AG04449 (cell line): ENCODE measurements around the gene CDC5L.

Experiments used
- CTCF ChIA-PET: fragments of 350-600 bp; formaldehyde crosslinking; extraction: SDS; loops from one replicate; lab custom pipeline; 2021; ENCODE audit warnings: antibody characterized with exemption; lab: Yijun Ruan, JAX
- POLR2A ChIA-PET: fragments of 400-600, 350-600 bp; formaldehyde crosslinking; extraction: SDS; loops from one replicate; lab custom pipeline; 2020; ENCODE audit warnings: antibody characterized with exemption, inconsistent platforms; lab: Yijun Ruan, JAX
- DNase-seq: peaks from one replicate; pipeline ENCODE4 v3.0.0-alpha.2; 2010; ENCODE audit warnings: low read depth, low spot score
- H3K4me3 ChIP-seq: 2 replicates; pipeline ENCODE4 v1.5.1; 2011; ENCODE audit warnings: low read depth, mild to moderate bottlenecking, control low read depth, low read length
- CTCF ChIP-seq: IDR thresholded peaks from one replicate; pipeline ENCODE4 v1.5.1; 2011; ENCODE audit warnings: mild to moderate bottlenecking, moderate library complexity, low read length, control low read depth, inconsistent platforms; ENCODE audit not compliant: insufficient read depth; ENCODE audit errors: missing control alignments

Gene CDC5L

DNA sequence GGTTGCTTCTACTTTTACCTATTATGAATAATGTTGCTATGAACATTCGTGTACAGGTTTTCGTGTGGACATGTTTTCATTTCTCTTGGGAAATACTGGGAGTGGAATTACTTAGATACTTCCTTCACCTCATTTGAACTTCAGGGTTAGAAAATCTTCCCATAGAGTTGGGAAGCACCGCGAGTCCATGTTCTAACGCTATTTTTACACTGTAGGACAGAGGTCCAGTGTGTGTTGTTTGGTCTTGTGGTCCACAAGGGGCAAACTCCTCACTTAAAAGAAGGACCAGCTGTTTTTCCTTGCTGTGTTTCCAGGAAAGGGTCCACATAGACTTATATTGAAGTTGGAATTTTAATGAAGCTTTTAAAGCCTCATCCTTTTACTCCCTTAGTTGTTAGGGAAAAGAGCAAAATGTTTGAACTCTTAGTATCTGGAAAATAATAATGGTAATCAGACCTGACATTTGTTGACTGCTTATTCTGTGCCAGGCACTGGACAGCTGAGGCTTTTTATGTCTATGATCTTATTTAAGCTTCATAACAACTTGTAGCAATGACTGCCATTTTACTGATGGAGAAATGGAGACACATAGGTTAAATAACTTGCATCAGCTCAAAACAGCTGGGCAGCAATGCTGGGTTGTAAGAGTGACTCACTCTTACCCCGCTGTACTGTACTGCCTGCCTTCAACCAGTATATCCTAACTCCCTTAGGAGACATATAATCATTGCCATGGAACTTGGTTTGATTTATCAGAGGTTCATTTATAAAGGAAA is 52.0 kb downstream of the CDC5L start:
- no peak overlapping the region for H3K4me3 ChIP-seq
- DNase-seq, result no peak
- ChIA-PET POLR2A (interaction anchor here (0.8 kb wide), 1 partner anchor 11 kb away, joined by 6 read pairs; no protein-coding TSS in a partner anchor), CTCF (interaction anchor here (0.8 to 2.4 kb wide), 7 partner anchors 8 to 36 kb away, joined by 3 to 26 read pairs (median 6); no protein-coding TSS in a partner anchor)
- TF ChIP-seq CTCF, result no peak

- DNase-seq, result no peak
- H3K4me3 ChIP-seq, result no peak overlapping the region
- CTCF ChIA-PET, result interaction anchor here (2.1 to 2.4 kb wide), 3 partner anchors 10 to 14 kb away, joined by 9 to 26 read pairs (median 24); no protein-coding TSS in a partner anchor
- POLR2A ChIA-PET, result no interaction called here
- no peak for TF ChIP-seq CTCF
These were observed 53.8 kb downstream of the CDC5L start for GRCh38 chr6:44441091-44441855.

DNA sequence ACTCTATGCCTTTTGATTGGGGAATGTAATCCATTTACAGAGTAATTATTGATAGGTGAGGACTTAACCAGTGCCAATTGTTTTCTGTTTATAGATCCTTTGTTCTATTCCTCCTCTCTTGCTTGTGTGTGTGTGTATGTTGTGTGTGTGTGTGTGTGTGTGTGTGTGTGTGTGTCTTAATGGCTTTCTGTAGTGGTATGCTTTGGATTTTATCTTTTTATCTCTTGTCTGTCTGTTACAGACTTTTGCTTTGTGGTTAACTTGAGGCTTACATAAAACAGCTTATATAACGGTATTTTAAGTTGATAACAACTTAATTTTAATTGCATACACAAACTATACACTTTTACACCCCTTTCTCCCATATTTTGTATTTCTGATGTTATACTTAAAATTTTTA is 54.7 kb downstream of the CDC5L start:
- ChIA-PET POLR2A (no interaction called here), CTCF (interaction anchor here (2.5 to 6.5 kb wide), 3 partner anchors 12 to 33 kb away, joined by 6 to 68 read pairs (median 61); no protein-coding TSS in a partner anchor)
- H3K4me3 ChIP-seq, result no peak overlapping the region
- TF ChIP-seq CTCF, result no peak
- DNase-seq, result no peak

DNA sequence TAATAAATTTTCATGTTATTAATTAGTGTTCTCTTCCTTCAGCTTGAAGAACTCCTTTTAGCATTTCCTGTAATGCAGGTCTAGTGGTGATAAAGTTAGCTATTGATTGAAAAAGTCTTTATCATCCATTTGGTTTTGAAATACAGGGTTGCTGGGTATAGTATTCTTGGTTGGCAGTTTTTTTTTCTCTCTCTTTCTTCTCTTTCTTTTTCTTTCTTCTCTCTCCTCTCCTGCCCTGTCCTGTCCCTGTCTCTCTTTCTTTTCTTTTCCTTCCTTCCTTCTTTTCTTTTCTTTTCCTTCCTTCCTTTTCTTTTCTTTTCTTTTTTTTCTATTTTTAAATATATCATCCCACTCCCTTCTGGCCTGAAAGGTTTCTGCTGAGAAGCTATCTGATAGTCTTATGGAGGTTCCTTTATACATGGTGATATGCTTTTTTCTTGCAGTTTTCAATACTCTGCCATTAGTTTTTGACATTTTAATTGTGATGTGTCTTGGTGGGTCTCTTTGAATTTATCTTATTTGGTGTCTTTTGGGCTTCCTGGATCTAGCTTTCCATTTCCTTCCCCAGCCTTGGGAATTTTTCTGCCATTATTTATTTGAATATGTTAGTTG is 55.4 kb downstream of the CDC5L start:
- ChIA-PET POLR2A (no interaction called here), CTCF (interaction anchor here (2.5 to 6.5 kb wide), 3 partner anchors 12 to 33 kb away, joined by 6 to 68 read pairs (median 61); no protein-coding TSS in a partner anchor)
- no peak for DNase-seq

GRCh38 chr6:44444853-44445252 is 57.3 kb downstream of the CDC5L start:
- no peak overlapping the region for H3K4me3 ChIP-seq
- no peak for TF ChIP-seq CTCF
- CTCF ChIA-PET, result interaction anchor here (0.9 to 6.5 kb wide), 6 partner anchors 9 to 25 kb away, joined by 3 to 68 read pairs (median 6); no protein-coding TSS in a partner anchor
- no peak for DNase-seq
- POLR2A ChIA-PET, result no interaction called here

More for the DNA sequence above, 55.4 kb downstream of the CDC5L start:
- TF ChIP-seq CTCF, result no peak
- no peak overlapping the region for H3K4me3 ChIP-seq
